Lung (tissue), 12 donors: ENCODE measurements around the gene SPATA6. TPM values are rescaled to one million over a fixed set of nuclear protein-coding genes. Genes with fewer than 3 reads are reported as not detected.

Experiments used
- ATAC-seq: fragments of 200-7000 bp; cut with Tn5 transposase; one replicate; pipeline ENCODE4 v1.9.1; 2020; ENCODE audit warnings: moderate number of reproducible peaks; ENCODE audit not compliant: insufficient read depth, low FRiP score
- DNase-seq, 3 donors: peaks; one replicate each; pipeline ENCODE4 v3.0.0-alpha.2; 2013 to 2017
- H3K27ac ChIP-seq, 2 donors: one replicate each; pipeline ENCODE4 v1.5.1; 2013; ENCODE audit warnings: mild to moderate bottlenecking in 2 of 2, moderate library complexity in 2 of 2, control low read depth in 1 of 2, inconsistent platforms in 1 of 2, low read depth in 1 of 2, low read length in 1 of 2
- H3K27me3 ChIP-seq, 3 donors: one replicate each; pipeline ENCODE4 v1.5.1; 2013; ENCODE audit warnings: low read length in 2 of 3; ENCODE audit not compliant: control insufficient read depth in 3 of 3, insufficient read depth in 3 of 3
- H3K36me3 ChIP-seq, 4 donors: one replicate each; pipeline ENCODE4 v1.5.1; 2013; ENCODE audit warnings: low read length in 4 of 4, mild to moderate bottlenecking in 1 of 4, moderate library complexity in 1 of 4; ENCODE audit not compliant: control insufficient read depth in 4 of 4, insufficient read depth in 4 of 4
- H3K4me1 ChIP-seq, 5 donors: one replicate each; pipeline ENCODE4 v1.5.1; 2013; ENCODE audit warnings: low read length in 5 of 5, mild to moderate bottlenecking in 2 of 5, moderate library complexity in 1 of 5; ENCODE audit not compliant: control insufficient read depth in 5 of 5, insufficient read depth in 5 of 5
- H3K4me3 ChIP-seq: one replicate; pipeline ENCODE4 v1.5.1; 2013; ENCODE audit warnings: mild to moderate bottlenecking, control low read depth, moderate library complexity
- H3K9ac ChIP-seq, 2 donors: one replicate each; pipeline ENCODE4 v1.5.1; 2013; ENCODE audit warnings: low read length in 2 of 2, control low read depth in 1 of 2; ENCODE audit not compliant: insufficient read depth in 1 of 2
- H3K9me3 ChIP-seq, 4 donors: one replicate each; pipeline ENCODE4 v1.5.1; 2013; ENCODE audit warnings: low read length in 3 of 4, mild to moderate bottlenecking in 1 of 4, moderate library complexity in 1 of 4; ENCODE audit not compliant: control insufficient read depth in 4 of 4, insufficient read depth in 3 of 4
- CTCF ChIP-seq: IDR thresholded peaks from 2 replicates; pipeline ENCODE4 v1.5.1; 2012; ENCODE audit warnings: mild to moderate bottlenecking; ENCODE audit errors: control extremely low read depth, extremely low read depth
- WGBS, 2 donors: extraction: QIAGEN DNeasy Blood & Tissue Kit; methylation state at CpG; one replicate each; pipeline ENCODE4 v1.1.7; 2013; 5-methylcytosine and 5-hydroxymethylcytosine counted together
- polyA plus RNA-seq, 2 donors: library from polyadenylated mRNA; stranded (reverse); fragments of 200-250 nt; gene quantifications; one replicate each; pipeline ENCODE4 v1.2.1, GENCODE V29; 2013
- total RNA-seq, 2 donors: library from RNA; depleted of rRNA in 1 of 2; stranded (reverse); fragments of >200 nt in 1 of 2; gene quantifications; one replicate each; pipeline ENCODE4 v1.2.1, GENCODE V29; 2014 to 2021
- donor health status: control.
- donor health status: control.
- donor health status: Bipolar disorder and iron deficiency.
- donor health status: healthy.
- donor health status: DM: yes; HTN: yes; CAD: no.

The SPATA6 gene
- total and polyA plus RNA-seq, 4 donors: 4.1 to 94.2 (median 17.6) TPM

GRCh38 chr1:48263041-48263440 is 209.0 kb downstream of the SPATA6 start:
- no peak overlapping the region for H3K4me3 ChIP-seq
- WGBS, 2 donors: 61 to 77% methylated on average over 1 of the region's 1 CpG
- ATAC-seq (no peak), DNase-seq (peak in 2 of 3 donors; percentile 72 to 83)
- no peaks in the 10 kb centered on the region for H3K36me3 ChIP-seq
- peaks cover 0 to 3% (median 0%) of the 10 kb centered on the region in 4 donors for H3K9me3 ChIP-seq
- no peak overlapping the region for H3K27ac ChIP-seq
- H3K4me1 ChIP-seq: peaks cover 0 to 5% (median under 1%) of the 10 kb centered on the region in 5 donors
- no peak for TF ChIP-seq CTCF
- H3K27me3 ChIP-seq: no peaks in the 10 kb centered on the region
- no peak overlapping the region for H3K9ac ChIP-seq

GRCh38 chr1:48261881-48262400 is 210.1 kb downstream of the SPATA6 start:
- no peak for TF ChIP-seq CTCF
- Histone ChIP-seq H3K9ac (no peak overlapping the region), H3K9me3 (no peaks in the 10 kb centered on the region), H3K4me3 (no peak overlapping the region), H3K27ac (no peak overlapping the region), H3K36me3 (no peaks in the 10 kb centered on the region), H3K4me1 (peaks cover 0 to 5% (median 4%) of the 10 kb centered on the region in 5 donors), H3K27me3 (no peaks in the 10 kb centered on the region)
- DNase-seq (peak in 1 of 3 donors; percentile 34), ATAC-seq (no peak)

- Histone ChIP-seq H3K4me3 (no peak overlapping the region), H3K27ac (no peak overlapping the region), H3K9me3 (no peaks in the 10 kb centered on the region), H3K27me3 (no peaks in the 10 kb centered on the region), H3K4me1 (peaks cover 0 to 4% (median 2%) of the 10 kb centered on the region in 5 donors), H3K9ac (no peak overlapping the region), H3K36me3 (no peaks in the 10 kb centered on the region)
- no peak for TF ChIP-seq CTCF
- DNase-seq (no peak), ATAC-seq (no peak)
- WGBS, 2 donors: 94 to 95% methylated on average over 1 of the region's 1 CpG
Measured at GRCh38 chr1:48258106-48258505, 213.9 kb downstream of the SPATA6 start.

GRCh38 chr1:48254254-48254653 is 217.8 kb downstream of the SPATA6 start:
- DNase-seq: no peak
- Histone ChIP-seq H3K4me1 (peaks cover 0 to 4% (median 0%) of the 10 kb centered on the region in 5 donors), H3K9me3 (no peaks in the 10 kb centered on the region), H3K27ac (no peak overlapping the region), H3K4me3 (no peak overlapping the region), H3K9ac (no peak overlapping the region), H3K36me3 (no peaks in the 10 kb centered on the region), H3K27me3 (no peaks in the 10 kb centered on the region)
- WGBS, 2 donors: 87 to 90% methylated on average over 1 of the region's 1 CpG
- no peak for ATAC-seq
- TF ChIP-seq CTCF: no peak
